ENCODE results near the gene DAAM1.

Gene DAAM1

DNA sequence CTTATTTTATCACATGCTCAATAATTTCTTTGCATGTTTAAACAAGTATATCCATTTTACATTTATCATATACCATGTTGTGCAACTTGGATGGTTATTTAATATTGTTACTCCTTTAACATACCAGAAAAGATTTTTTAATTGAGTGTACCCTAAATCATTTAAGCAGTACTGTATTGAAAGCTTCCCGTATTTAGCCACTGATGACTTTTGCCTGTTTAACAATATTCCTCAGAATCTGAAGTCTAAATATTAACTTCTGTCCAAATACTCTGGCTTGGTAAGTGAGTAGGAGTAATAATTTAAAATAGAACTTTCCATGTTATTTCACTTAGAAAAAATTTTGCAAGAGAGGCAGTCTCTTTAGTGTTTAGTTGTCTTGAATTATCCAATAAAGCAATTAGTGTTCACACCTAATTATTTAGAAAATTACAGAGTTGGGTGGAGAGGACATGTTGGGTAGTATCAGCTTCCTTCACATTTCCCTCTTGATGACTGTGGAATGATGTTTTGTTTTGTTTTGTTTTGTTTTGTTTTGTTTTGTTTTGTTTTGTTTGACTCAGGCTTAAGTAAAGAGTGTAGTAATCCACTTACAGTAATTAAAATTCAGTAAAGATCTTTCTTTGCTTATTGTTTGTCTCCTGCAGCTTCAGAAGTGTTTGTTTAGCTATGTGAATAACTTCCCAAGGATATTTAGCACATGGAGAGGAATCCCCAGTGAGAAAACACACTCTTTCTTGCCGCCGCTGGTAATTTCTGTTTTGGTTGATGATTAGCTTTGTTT, 59.5 kb downstream of the DAAM1 start:
- intact Hi-C loops (cut with DNase I): no loop called here
- DNase-seq: no peak

DNA sequence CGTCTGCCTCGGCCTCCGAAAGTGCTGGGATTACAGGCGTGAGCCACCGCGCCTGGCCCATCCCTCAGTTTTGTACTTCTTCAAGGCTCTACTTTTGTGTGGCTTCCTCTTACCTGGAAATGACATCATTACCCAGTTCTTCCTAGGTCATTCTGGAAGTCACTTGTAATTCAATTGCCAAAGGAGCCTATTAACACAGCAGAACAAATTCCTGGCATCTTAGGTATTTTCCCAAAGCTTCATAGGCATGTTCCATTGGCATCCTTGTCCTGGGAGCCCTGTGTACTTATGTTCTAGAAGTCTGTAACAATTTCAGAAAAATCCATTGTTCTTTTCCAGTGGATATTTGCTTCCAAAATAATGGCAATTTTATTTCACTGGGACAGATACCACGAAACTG, 60.6 kb downstream of the DAAM1 start:
- no peak for DNase-seq
- intact Hi-C loops (cut with DNase I): no loop called here

DNA sequence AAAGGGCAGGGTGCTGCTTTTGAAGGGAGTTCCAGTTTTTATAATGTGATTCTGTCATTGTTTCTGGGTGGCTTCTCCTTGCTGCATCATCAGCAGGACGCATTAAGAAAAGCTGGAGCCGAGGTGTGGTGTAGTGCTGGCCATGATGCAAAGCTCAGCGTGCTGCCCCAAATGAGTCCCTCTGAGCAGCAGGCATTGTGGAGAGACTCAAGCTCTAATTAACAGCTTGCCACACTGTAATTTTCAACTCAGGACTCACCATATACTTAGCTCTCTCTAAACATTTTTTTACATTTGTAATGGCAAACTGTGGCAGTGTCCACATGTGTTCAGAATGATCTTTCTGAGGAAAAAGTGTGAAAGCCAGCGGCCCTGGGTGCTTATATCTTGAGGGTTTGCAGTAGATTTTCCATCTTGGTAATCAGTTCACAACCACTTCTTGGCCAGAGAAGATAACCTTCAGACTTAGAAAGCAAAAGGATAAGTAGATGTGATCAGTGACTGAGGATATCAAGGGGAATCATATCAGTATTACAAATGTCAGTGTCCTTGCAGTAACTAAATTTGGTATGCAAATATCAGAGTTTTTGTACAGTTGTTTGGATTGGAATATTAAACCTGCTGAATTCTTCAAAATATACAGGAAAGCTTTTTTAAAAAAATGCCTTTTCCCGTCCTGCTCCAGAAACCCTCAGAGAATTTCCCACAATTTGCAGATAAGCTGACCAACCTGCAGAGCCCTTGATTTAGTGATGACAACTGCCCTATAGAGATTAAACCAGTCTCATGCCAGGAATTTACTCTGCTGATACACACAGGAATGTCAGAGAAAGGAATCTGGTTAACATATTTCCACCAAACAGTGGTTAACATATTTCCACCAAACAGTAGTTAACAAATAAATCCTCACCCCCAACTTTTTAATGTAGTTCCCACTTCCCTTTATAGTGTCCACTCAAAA, 63.6 kb downstream of the DAAM1 start:
- DNase-seq: peak in 1 of 42 donors; percentile 38
- intact Hi-C loops (cut with DNase I): no loop called here

DNA sequence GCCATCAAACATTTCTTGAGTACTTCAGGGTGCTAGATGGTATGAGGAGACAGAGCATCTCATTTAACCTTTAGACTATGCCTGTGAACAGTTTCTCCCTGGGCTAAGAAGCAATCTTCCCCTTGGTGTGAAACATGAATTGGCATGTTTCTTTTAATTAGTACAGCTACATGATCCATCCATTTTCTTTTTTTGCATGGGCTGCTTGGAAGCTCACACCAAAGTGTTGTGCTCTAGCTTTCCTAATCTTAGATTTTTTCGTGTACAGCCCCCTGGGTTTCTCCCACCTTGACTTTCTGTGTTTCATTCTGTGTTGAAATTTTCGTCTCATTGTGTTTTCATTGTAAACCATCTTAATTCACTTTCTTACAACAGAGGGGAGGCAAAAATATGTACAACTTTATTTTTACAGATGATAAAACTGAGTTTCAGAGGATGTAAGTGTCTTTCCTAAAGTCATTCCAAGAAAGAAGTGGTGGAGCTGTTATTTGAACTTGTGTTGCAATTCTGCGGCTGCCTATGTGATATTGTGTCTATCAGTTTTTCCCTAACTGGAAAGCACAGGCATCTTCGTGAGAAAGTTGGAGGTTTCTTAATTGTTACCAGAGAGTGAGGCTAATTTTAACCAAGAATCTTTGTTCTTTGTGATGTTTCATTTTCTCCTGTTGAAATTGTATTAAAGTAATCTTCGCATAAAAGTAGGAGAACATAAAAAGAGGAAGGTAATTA, 64.5 kb downstream of the DAAM1 start:
- no peak for DNase-seq
- intact Hi-C loops (cut with DNase I): no loop called here

DNA sequence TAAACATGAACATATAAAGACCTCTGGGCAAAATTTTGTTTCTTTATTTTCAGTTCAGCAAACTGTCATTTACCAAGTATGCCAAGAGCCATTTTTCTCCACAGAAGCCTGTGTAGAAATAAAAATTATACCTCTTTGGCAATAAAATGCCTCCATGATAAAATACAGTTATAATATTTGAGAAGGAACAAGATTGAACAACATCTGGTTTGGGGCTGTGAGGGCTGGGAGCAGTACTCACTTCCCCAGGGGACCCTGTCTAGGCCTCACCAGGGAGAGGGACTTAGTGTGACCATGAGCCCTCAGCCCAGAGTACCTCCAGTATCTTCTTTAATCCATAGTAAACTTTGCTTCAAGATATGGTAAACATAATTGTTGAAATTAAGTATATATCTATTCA, 65.1 kb downstream of the DAAM1 start:
- DNase-seq: no peak
- intact Hi-C loops (cut with DNase I): no loop called here

DNA sequence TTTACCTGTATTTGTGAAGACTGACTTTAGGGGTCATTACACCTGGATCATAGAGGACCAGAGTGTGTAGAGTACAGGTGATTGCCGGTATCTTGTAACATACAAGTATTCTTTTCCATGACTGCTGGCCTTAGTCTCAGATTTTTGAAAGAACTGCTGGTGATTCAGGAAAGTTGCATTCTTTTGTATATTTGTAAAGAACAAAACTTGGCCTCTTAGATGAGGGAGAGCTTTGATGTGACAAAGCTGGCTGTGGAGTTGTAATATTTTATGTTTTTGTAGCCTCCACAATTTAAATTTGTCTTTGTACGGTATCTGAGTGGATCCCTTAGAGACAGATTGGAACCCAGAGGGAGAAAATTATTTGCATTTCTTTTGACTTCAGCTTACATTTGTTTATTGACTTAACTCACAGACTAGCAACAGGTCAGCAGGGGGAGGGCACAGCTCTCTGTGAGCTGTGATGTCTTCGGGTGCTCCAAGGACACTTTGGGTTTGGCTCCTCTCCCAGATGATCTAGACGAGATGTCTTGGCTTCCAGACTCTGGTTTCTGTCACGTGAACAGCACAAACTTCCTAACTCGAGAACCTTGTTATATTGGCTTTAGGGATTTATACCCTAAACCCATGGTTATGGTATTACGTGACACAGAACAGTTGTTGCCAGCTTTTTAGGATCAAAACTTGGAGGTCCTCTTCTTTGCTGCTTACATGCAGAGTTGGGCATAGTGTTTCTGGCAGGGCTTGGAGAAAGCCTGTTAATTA, 65.9 kb downstream of the DAAM1 start:
- intact Hi-C loops (cut with DNase I): no loop called here

DNA sequence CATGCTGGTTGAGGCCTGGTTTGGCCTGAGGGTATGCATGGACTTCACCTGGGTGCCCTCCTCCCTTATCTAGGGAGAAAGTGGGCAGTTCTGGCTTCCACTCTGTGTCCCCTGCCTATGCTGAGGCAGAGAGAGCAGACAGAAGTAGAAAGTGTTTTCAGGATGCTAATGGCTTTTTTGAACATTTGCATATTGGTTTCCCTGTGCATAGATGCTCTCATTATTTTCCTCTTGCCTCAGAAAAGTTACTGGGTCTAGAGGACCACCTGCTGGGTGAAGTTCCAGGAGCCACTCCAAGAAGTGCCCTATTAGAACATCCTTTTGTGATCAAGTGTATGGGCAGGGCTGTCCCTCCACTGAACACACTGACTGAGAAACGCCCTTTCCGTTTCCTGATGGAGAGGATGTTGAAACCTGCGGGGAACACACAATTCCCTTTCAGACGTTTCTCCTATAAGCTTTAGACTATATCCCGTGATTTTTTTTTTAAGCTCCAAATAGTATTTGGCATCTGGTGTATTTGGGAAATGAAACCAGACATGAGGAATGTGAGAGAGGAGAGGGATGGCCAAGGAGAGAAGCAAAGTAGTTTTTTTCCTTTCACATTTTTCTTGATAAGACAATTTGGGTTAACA, 66.6 kb downstream of the DAAM1 start:
- DNase-seq: peak in 4 of 42 donors; percentile 5 to 14 (median 9)
- intact Hi-C loops (cut with DNase I): no loop called here

More for the DNA sequence above, 65.9 kb downstream of the DAAM1 start:
- peak in 24 of 42 donors; percentile 6 to 56 (median 22) for DNase-seq

DNA sequence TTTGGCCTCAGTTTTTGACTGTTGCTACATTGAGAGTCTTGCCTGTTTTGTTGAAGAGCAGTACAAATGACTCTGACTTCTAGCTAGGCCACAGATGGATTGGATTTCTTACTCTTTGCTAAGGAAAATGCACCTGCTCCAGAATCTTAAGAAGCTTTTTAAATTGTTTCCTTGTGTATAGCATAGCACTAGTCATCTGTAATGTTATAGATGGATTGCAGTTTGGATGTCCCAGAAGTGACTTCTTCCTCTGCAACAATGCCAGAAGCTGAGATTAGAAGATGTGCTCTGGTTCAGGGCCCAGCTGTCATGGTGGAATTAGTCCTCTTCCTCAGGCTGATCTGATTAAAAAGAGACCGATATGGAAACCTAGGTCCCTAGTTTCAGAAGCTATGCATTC, 67.9 kb downstream of the DAAM1 start:
- DNase-seq: no peak
- intact Hi-C loops (cut with DNase I): no loop called here

DNA sequence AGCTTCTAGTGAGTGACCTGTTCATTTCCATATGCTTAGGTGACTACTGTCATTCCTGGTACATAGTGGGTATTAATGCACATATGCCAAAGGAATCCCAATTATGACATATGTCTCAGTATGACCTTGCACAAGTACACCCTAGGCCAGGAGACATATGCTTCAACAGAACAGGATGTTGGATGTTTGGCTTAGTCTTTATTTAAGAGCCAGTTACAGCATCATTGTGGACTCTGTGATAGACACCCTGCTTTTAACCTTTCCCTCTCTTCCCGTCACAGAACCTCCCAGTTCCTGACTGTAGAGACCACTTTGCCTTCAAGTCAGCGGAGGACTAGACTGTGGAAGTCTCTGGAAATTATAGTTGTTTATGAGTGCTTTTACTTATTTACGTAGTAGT, 72.9 kb downstream of the DAAM1 start:
- intact Hi-C loops (cut with DNase I): no loop called here
- DNase-seq: no peak

DNA sequence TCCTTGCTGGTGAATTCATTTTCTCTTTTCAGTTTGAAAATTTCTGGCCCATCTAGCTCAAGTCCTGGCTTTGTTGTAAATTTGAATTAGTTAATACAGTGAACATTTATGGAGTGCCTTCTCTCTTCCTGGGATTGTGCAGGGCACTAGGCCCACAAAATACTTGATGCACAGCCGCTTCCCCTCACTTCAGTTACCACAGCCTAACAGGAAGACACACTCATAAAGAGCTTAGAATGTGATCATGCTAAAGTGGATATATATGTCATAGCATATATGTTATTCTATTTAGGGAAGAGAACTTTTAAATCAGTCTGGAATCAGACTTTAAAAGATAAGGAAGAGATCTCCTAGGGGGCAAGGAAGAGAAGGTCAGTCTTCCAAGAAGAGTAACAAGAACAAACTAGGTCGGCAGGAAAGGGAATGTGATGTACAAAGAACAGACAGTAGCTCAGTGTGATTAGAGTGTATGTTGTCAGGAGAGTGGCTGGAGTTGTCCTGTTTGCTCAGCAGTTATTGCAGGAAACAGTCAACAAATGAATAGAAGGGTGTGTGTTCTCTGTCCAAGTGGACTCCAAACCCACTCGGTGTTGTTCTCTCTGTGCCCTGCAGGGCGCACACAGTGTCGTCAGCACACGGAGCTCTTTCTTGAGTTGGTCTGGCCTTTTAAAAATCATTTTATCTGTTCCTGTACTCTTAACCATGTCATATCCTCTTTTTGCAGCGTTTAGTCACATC, 74.4 kb downstream of the DAAM1 start:
- intact Hi-C loops (cut with DNase I): no loop called here
- no peak for DNase-seq

DNA sequence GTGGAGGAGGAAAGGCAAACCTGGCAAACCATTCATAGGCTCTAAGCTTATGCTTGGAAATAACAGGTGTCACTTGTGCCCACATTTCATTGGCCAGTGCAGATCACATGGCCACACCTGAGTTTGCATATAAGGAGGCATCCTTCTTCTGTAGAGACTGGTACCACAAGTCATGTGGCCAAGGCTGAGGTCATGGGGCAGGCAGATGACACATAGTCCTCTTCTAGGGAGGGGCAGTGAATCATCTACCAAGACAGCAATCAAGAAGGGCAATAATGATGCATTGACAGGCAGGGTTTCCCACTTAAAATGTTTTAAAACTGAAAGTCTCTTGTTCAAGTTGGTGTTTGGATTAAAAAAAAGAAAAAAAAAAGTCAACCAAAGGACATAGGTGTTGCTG, 77.3 kb downstream of the DAAM1 start:
- intact Hi-C loops (cut with DNase I): no loop called here
- no peak for DNase-seq

DNA sequence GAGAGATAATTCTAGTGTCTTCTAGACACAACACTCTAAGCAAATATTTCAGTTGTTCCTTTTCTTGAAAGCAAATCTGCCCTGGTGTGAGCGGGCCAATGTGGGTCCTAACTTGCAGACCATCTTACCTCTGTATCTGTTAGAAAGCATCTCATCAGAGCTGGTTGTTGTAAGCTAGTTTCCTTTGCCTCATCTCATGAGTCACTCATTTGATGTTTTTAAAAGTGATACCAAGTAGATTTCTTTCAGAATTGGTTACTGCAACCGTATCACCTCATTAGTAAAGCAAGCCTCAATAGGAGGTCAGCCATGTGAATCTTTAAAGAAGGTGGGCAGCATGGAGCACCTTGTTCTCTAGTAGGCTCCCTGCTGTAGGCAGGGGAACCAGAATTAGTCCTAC, 78.6 kb downstream of the DAAM1 start:
- intact Hi-C loops (cut with DNase I): no loop called here
- DNase-seq: no peak

DNA sequence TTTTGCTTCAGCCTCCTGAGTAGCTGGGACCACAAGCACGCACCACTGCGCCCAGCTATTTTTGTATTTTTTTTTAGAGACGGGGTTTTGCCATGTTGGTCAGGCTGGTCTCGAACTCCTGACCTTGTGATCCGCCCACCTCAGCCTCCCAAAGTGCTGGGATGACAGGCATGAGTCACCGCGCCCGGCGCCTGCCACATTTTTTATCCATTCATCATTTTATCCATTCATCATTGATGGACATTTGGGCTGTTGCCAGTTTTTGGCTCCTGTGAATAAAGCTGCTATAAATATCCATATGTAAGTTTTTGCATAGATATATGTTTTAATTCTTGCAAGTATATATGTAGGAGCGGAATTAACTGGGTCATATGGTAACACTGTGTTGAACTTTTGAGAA, 79.5 kb downstream of the DAAM1 start:
- DNase-seq: no peak
- intact Hi-C loops (cut with DNase I): no loop called here

DNA sequence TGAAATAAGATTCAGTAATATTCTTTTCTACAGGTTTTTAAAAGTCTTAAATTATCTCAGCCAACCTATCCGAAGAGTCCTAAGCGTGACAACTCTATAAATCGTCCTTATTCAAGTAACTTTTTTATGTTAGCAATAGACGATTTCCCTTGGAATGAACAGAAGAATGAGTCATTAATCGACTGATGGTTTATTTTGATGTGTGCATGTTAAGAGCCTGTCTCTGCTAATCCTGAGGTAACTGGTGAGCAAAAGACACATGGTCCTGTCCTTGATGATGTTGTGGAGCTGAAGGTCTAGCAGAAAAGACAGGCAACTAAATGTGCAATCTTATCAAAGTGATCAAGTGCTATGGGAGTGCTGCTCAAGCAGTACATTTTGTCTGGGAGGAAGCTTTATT, 80.4 kb downstream of the DAAM1 start:
- no peak for DNase-seq
- intact Hi-C loops (cut with DNase I): no loop called here

DNA sequence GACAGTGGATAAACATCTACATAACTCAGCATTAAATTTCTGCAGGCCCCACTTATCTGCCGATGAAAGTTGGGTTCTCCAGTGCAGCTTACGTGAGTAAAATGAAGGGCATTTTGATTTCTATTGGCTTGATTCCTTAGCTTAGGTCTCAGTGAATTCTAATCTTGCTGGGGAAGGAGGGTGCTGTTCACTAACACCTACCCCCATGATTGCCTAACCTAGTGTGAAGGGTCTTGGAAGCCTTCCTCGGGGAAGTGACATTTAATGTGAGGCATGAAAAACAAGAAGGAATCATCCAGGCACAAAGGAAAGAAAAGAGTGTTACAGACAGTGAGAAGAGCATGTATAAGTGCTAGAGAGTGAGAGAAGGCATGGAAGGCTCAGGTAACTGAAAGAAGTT, 81.0 kb downstream of the DAAM1 start:
- no peak for DNase-seq
- intact Hi-C loops (cut with DNase I): no loop called here

DNA sequence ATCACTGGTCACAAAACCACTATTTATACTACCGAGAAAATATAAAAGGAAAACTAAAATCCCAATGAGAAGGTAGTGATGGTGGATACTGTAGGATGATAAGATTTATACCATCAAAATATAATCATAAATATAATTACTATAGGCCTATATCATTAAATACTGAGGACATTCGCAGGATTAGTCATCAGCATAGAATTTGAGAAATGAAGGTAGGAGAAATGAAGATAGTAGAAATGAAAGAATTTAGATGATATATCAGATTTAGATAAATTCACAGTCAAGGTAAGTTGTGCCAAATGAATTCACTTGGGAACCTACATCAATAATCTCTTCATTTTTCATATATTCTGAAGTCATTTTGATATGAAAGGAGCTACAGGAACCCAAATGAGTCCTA, 82.8 kb downstream of the DAAM1 start:
- DNase-seq: no peak
- intact Hi-C loops (cut with DNase I): no loop called here

DNA sequence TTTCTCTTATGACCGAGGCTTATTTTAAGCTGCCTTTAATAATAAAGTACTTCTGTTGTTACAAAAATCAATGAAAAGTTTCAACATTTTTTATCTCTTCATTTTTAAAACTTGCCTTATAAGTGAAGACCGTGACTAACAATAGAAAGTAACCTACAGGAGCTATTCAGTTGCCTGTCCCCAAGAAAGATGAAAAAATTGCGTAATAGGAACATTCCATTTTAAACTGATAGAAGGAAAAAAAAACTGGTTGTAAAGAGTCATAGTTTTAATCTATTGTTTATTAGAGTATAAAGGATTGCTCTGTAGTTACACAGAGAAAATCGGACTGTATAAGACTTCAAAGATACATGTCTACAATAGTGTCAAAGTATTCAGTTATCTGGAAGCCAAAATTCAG, 83.3 kb downstream of the DAAM1 start:
- intact Hi-C loops (cut with DNase I): no loop called here
- no peak for DNase-seq

DNA sequence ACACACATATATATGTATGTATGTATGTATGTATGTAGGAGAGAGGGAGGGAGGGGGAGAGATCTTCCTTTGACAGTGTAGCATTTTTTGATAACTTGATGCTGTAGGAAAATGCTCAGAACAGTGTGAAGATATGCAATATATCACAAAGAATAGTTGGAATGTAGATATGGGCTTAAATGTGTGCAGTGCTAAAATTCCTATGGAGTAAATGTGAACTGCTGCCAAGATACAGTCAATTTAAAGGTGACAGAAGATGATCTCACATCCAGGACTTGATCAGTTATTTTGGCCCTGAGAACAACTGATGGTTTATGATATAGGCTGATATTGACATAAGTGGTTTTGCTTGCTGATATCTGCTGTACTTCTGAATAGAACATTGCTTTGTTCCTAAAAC, 84.2 kb downstream of the DAAM1 start:
- no peak for DNase-seq
- intact Hi-C loops (cut with DNase I): no loop called here
